ENCODE results near the gene LRBA. TPM values are rescaled to one million over a fixed set of nuclear protein-coding genes. Genes with fewer than 3 reads are reported as not detected.

The LRBA gene
- total and polyA plus RNA-seq, 9 of the 15 experiments (the other 6 are each of a cell fraction or from before 2014, with no cell fraction given), result 24.2 to 88.7 (median 59.7) TPM

DNA sequence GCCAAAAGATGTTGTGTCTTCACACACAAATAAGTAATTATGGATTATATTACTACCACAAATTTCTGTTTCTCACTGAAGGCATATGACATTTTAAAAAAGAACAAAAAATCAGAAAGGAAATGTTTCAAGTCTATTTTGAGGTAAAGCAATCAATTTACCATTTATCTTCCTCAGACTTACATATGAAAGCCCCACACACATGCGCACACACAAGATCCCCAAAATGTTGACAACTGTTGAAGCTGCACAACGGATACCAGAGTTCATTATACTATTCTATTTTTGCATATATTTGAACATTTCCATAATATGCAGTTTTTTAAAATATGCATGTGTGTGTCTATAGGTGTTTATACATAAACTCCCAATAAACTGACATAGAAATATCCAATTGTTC, 2.7 kb downstream of the LRBA start:
- Histone ChIP-seq H3K27ac (ENCODE audit: extremely low read depth, low read depth, low read length) (no peak overlapping the region), H2AFZ (ENCODE audit: low read depth, low read length) (no peak overlapping the region), H3K36me3 (ENCODE audit: control insufficient read depth, insufficient read depth, low read length) (peaks cover 28% of the 10 kb centered on the region; the same call in 1 of the 3 replicates), H3K4me3 (peak overlapping the region; percentile 98), H3K9me1 (ENCODE audit: control insufficient read depth, insufficient read depth, low read length) (no peaks in the 10 kb centered on the region), H3K27me3 (ENCODE audit: control insufficient read depth in 2 of 2, insufficient read depth in 2 of 2, low read length in 2 of 2) (no peaks in the 10 kb centered on the region), H3K4me2 (ENCODE audit: insufficient read depth, low read length) (peak overlapping the region; percentile 95), H4K20me1 (replicated peaks; ENCODE audit: control insufficient read depth, insufficient read depth, low read length) (no peaks in the 10 kb centered on the region), H3K9ac (ENCODE audit: insufficient read depth in 1 of 2, low read depth in 2 of 2, low read length in 2 of 2) (peak overlapping the region in 1 of 2 experiments; percentile 95; a peak in 1 of 4 replicates), H3K4me1 (replicated peaks in 1 of 2; ENCODE audit: control insufficient read depth in 2 of 2, insufficient read depth in 2 of 2, low read length in 2 of 2) (peaks cover 0 to 17% of the 10 kb centered on the region in 2 experiments; a peak in 2 of 5 replicates), H3K79me2 (ENCODE audit: control insufficient read depth, insufficient read depth, low read length) (peaks cover 84% of the 10 kb centered on the region), H3K9me3 (replicated peaks; ENCODE audit: control insufficient read depth, insufficient read depth, low read depth, low read length) (no peaks in the 10 kb centered on the region; the same call in 1 of the 2 replicates)
- POLR2A ChIA-PET, result interaction anchor here (0.7 to 2.1 kb wide), 2 partner anchors 17 to 205 kb away, joined by 3 to 4 read pairs; no protein-coding TSS in a partner anchor
- intact Hi-C loops (cut with micrococcal nuclease) (loop anchor here (2.0 to 10.0 kb wide), 3 partner anchors 68 to 698 kb away; partner anchors contain the start of gene RPS3A), in situ Hi-C loops (cut with MboI) (no loop called here)
- no TSS peak for BruUV-seq (replicated peaks)
- DNase-seq (ENCODE audit: extremely low read depth in 1 of 4, low spot score in 3 of 4), result no peak
- TF ChIP-seq MEIS2 (IDR thresholded peaks at IDR 0.05; ENCODE audit: partially characterized antibody), result peak; percentile 8
- TF ChIP-seq, protein P1, sequence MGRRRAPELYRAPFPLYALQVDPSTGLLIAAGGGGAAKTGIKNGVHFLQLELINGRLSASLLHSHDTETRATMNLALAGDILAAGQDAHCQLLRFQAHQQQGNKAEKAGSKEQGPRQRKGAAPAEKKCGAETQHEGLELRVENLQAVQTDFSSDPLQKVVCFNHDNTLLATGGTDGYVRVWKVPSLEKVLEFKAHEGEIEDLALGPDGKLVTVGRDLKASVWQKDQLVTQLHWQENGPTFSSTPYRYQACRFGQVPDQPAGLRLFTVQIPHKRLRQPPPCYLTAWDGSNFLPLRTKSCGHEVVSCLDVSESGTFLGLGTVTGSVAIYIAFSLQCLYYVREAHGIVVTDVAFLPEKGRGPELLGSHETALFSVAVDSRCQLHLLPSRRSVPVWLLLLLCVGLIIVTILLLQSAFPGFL (CRISPR knock-in tag; IDR thresholded peaks at IDR 0.05), result 0 out of 2 replicates have a peak, but pooled peaks have one; percentile 7
- no peak for TF ChIP-seq TBL1XR1 (IDR thresholded peaks at IDR 0.05; ENCODE audit: low read length in 2 of 2)
- TF ChIP-seq SOX6 (IDR thresholded peaks at IDR 0.05), result no peak
- TF ChIP-seq, protein P2, sequence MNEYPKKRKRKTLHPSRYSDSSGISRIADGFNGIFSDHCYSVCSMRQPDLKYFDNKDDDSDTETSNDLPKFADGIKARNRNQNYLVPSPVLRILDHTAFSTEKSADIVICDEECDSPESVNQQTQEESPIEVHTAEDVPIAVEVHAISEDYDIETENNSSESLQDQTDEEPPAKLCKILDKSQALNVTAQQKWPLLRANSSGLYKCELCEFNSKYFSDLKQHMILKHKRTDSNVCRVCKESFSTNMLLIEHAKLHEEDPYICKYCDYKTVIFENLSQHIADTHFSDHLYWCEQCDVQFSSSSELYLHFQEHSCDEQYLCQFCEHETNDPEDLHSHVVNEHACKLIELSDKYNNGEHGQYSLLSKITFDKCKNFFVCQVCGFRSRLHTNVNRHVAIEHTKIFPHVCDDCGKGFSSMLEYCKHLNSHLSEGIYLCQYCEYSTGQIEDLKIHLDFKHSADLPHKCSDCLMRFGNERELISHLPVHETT (CRISPR knock-in tag; conservative IDR thresholded peaks at IDR 0.05 in 1 of 2, IDR thresholded peaks at IDR 0.05 in 1 of 2), result no peak
- TF ChIP-seq NRF1 (conservative IDR thresholded peaks at IDR 0.05 in 1 of 2, IDR thresholded peaks at IDR 0.05 in 1 of 2), result peak; percentile 63 to 71
- WGBS (ENCODE audit: insufficient coverage, low coverage, missing lambda C conversion rate), result 13% methylated on average over 2 of the region's 2 CpGs
- no peak for FAIRE-seq
- no peak for ATAC-seq
- CTCF ChIA-PET (ENCODE audit: low intra/inter-chr PET ratio), result no interaction called here

All from K562 (cell line).